RWPE1 (cell line): ENCODE measurements around the gene ST6GALNAC1.

ENCODE experiments used
- CTCF ChIA-PET: fragments of 350-600 bp; sonication (Branson Sonifier 250); formaldehyde crosslinking; extraction: SDS; loops from one replicate; lab custom pipeline; 2021; lab: Yijun Ruan, JAX
- POLR2A ChIA-PET: fragments of 400-600 bp; formaldehyde crosslinking; extraction: SDS; loops from one replicate; lab custom pipeline; 2020; ENCODE audit warnings: antibody characterized with exemption; ENCODE audit not compliant: low non-redundant PET; lab: Yijun Ruan, JAX
- DNase-seq: peaks from one replicate; pipeline ENCODE4 v3.0.0; 2012; ENCODE audit warnings: low spot score
- H3K27ac ChIP-seq: fragments of 450-650 bp; 2 replicates; pipeline ENCODE4 v1.5.1; 2017
- CTCF ChIP-seq: fragments of 450-650 bp; conservative IDR thresholded peaks from 2 replicates; pipeline ENCODE4 v1.5.1; 2017; ENCODE audit warnings: low read depth, mild to moderate bottlenecking

The ST6GALNAC1 gene

GRCh38 chr17:76683011-76683755 lies 39.6 kb upstream of the ST6GALNAC1 start:
- ChIA-PET CTCF (interaction anchor here (0.7 kb wide), 1 partner anchor 252 kb away, joined by 3 read pairs; no protein-coding TSS in a partner anchor), POLR2A (no interaction called here)
- H3K27ac ChIP-seq: peak overlapping the region; percentile 28; the same call in 1 of the 2 replicates
- no peak for TF ChIP-seq CTCF
- no peak for DNase-seq

- ChIA-PET POLR2A (no interaction called here), CTCF (interaction anchor here (1.0 to 1.7 kb wide), 4 partner anchors 26 to 159 kb away, joined by 3 to 18 read pairs (median 6); partner anchors contain the start of gene ST6GALNAC2)
Measured at GRCh38 chr17:76682296-76682695, 38.7 kb upstream of the ST6GALNAC1 start.

GRCh38 chr17:76681222-76682137 lies 37.9 kb upstream of the ST6GALNAC1 start:
- peak; percentile 79 for TF ChIP-seq CTCF
- ChIA-PET POLR2A (no interaction called here), CTCF (interaction anchor here (0.5 to 1.7 kb wide), 18 partner anchors 8 to 1533 kb away, joined by 3 to 18 read pairs (median 4); partner anchors contain the start of gene ST6GALNAC2)
- peak overlapping the region; percentile 28 for H3K27ac ChIP-seq
- DNase-seq: peak; percentile 51

More at GRCh38 chr17:76682296-76682695, 38.7 kb upstream of the ST6GALNAC1 start:
- DNase-seq: no peak
- no peak for TF ChIP-seq CTCF
- H3K27ac ChIP-seq: peak overlapping the region; percentile 28; the same call in 1 of the 2 replicates

GRCh38 chr17:76679239-76679638 lies 35.7 kb upstream of the ST6GALNAC1 start:
- CTCF ChIA-PET: interaction anchor here (0.6 to 1.1 kb wide), 2 partner anchors 44 to 55 kb away, joined by 3 to 4 read pairs; no protein-coding TSS in a partner anchor
- no peak for TF ChIP-seq CTCF
- POLR2A ChIA-PET: no interaction called here
- no peak overlapping the region for H3K27ac ChIP-seq
- DNase-seq: no peak

GRCh38 chr17:76678330-76678729 lies 34.8 kb upstream of the ST6GALNAC1 start:
- no peak overlapping the region for H3K27ac ChIP-seq
- no peak for DNase-seq
- TF ChIP-seq CTCF: no peak
- POLR2A ChIA-PET: no interaction called here
- CTCF ChIA-PET: interaction anchor here (1.1 kb wide), 1 partner anchor 54 kb away, joined by 4 read pairs; no protein-coding TSS in a partner anchor

GRCh38 chr17:76677406-76677805 lies 33.8 kb upstream of the ST6GALNAC1 start:
- DNase-seq: no peak
- TF ChIP-seq CTCF: no peak
- ChIA-PET POLR2A (no interaction called here), CTCF (no interaction called here)
- no peak overlapping the region for H3K27ac ChIP-seq
